DOHH2 (cell line): ENCODE results near the gene NANP.

Experiments used
- H3F3A ChIP-seq: fragments of 200-600 bp; sonication (generic), shearing (Covaris generic); 2 replicates; pipeline ENCODE4 v1.6.0; 2016; ENCODE audit warnings: antibody characterized with exemption, mild to moderate bottlenecking; ENCODE audit not compliant: control insufficient read depth, insufficient read depth
- H3K27ac ChIP-seq: fragments of 200-600 bp; sonication (generic); 2 replicates; pipeline ENCODE4 v1.5.1; 2014; ENCODE audit warnings: low read depth, mild to moderate bottlenecking, low read length, moderate library complexity
- H3K27me3 ChIP-seq: fragments of 200-600 bp; sonication (generic); 2 replicates; pipeline ENCODE4 v1.6.1; 2014; ENCODE audit warnings: mild to moderate bottlenecking, low read length, mixed read lengths; ENCODE audit not compliant: control insufficient read depth
- H3K36me3 ChIP-seq: fragments of 200-600 bp; sonication (generic); 2 replicates; pipeline ENCODE4 v1.6.1; 2014; ENCODE audit warnings: mild to moderate bottlenecking, low read length, moderate library complexity, mixed read lengths; ENCODE audit not compliant: control insufficient read depth
- H3K4me1 ChIP-seq: fragments of 200-600 bp; sonication (generic); 2 replicates; pipeline ENCODE4 v1.6.1; 2014; ENCODE audit warnings: mild to moderate bottlenecking, low read length, mixed read lengths; ENCODE audit not compliant: control insufficient read depth
- H3K4me2 ChIP-seq: fragments of 200-600 bp; sonication (generic); 2 replicates; pipeline ENCODE4 v1.6.0; 2014; ENCODE audit warnings: mild to moderate bottlenecking, low read length, moderate library complexity
- H3K4me3 ChIP-seq: fragments of 200-600 bp; sonication (generic); 2 replicates; pipeline ENCODE4 v1.5.1; 2014; ENCODE audit warnings: mild to moderate bottlenecking, low read length, mixed read lengths
- H3K79me2 ChIP-seq: fragments of 200-600 bp; sonication (generic); 2 replicates; pipeline ENCODE4 v1.6.1; 2014; ENCODE audit warnings: mild to moderate bottlenecking, low read length, mixed read lengths; ENCODE audit not compliant: control insufficient read depth
- H3K9me2 ChIP-seq: fragments of 200-600 bp; sonication (generic); replicated peaks from 2 replicates; pipeline ENCODE4 v1.6.1; 2014; ENCODE audit warnings: mild to moderate bottlenecking, low read length, mixed read lengths; ENCODE audit not compliant: control insufficient read depth
- H3K9me3 ChIP-seq: fragments of 200-600 bp; sonication (generic); 2 replicates; pipeline ENCODE4 v1.6.1; 2014; ENCODE audit warnings: antibody characterized with exemption, low read length, mixed read lengths; ENCODE audit not compliant: control insufficient read depth, insufficient read depth
- H4K20me1 ChIP-seq: fragments of 200-600 bp; sonication (generic); 2 replicates; pipeline ENCODE4 v1.6.0; 2014; ENCODE audit warnings: low read depth, mild to moderate bottlenecking, antibody characterized with exemption, low read length, moderate library complexity; ENCODE audit not compliant: control insufficient read depth, insufficient read depth
- EZH2phosphoT487 ChIP-seq: fragments of 200-600 bp; sonication (generic); IDR thresholded peaks from 2 replicates; pipeline ENCODE4 v1.6.1; 2017; ENCODE audit warnings: borderline replicate concordance, mild to moderate bottlenecking, antibody characterized with exemption, low read length, moderate library complexity, mixed read lengths
- TF ChIP-seq, protein P1 (sequence below): fragments of 200-600 bp; sonication (generic); IDR thresholded peaks from one replicate; pipeline ENCODE4 v1.5.1; 2014; ENCODE audit warnings: antibody characterized with exemption, mild to moderate bottlenecking, low read depth, low read length; ENCODE audit not compliant: poor library complexity, severe bottlenecking

Gene NANP

DNA sequence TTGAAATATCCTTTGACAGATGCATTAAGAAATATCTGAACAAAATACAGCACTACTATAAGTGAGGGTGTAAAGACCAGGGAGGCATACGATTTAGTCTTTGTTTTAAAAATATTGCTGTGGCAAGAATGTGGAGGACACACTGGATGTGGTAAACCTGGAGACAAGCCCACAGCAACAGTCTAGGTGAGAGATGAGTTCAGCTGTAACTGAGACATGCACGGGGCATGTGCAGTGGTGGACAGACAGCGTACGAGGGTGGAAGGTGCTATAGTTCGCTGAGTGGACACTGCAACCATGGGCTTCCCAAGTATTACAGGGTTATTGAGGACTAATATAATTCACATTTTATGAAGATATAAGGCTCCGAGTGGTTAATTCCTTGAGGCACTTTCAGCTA, 1.8 kb downstream of the NANP start:
- peak overlapping the region; percentile 95 for H3K4me3 ChIP-seq
- no peak for TF ChIP-seq EZH2phosphoT487
- TF ChIP-seq, protein P1, sequence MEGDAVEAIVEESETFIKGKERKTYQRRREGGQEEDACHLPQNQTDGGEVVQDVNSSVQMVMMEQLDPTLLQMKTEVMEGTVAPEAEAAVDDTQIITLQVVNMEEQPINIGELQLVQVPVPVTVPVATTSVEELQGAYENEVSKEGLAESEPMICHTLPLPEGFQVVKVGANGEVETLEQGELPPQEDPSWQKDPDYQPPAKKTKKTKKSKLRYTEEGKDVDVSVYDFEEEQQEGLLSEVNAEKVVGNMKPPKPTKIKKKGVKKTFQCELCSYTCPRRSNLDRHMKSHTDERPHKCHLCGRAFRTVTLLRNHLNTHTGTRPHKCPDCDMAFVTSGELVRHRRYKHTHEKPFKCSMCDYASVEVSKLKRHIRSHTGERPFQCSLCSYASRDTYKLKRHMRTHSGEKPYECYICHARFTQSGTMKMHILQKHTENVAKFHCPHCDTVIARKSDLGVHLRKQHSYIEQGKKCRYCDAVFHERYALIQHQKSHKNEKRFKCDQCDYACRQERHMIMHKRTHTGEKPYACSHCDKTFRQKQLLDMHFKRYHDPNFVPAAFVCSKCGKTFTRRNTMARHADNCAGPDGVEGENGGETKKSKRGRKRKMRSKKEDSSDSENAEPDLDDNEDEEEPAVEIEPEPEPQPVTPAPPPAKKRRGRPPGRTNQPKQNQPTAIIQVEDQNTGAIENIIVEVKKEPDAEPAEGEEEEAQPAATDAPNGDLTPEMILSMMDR, result no peak
- H3K4me1 ChIP-seq, result peaks cover 41% of the 10 kb centered on the region
- no peaks in the 10 kb centered on the region for H3K9me2 ChIP-seq
- H3K27ac ChIP-seq, result no peak overlapping the region
- peaks cover 30% of the 10 kb centered on the region for H3K36me3 ChIP-seq
- peaks cover 91% of the 10 kb centered on the region for H3K79me2 ChIP-seq
- H3F3A ChIP-seq, result no peaks in the 10 kb centered on the region
- H3K9me3 ChIP-seq, result no peaks in the 10 kb centered on the region
- no peaks in the 10 kb centered on the region for H3K27me3 ChIP-seq
- H4K20me1 ChIP-seq, result peaks cover 4% of the 10 kb centered on the region; the same call in 1 of the 2 replicates
- H3K4me2 ChIP-seq, result peak overlapping the region; percentile 80

DNA sequence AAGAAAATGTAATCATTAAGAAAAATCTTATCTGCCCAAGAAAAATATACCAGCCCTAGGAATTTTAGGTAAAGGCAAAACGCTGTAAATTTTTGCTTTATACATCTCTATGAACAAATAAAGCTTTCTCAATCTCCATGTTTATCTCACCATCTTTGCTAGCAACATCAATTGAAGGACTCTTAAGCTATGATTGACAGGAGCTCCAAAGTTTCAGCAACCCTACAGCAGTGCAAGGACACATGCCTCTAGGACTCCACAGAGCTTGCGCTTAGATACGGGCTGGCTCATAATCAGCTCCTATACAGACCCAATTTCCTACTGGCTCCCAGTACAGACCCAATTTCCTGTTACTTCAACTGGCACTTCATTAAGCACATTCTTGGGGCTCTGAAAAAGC, 4.3 kb downstream of the NANP start:
- no peaks in the 10 kb centered on the region for H3F3A ChIP-seq
- TF ChIP-seq, protein P1, result no peak
- TF ChIP-seq EZH2phosphoT487, result no peak
- no peaks in the 10 kb centered on the region for H3K9me2 ChIP-seq
- no peaks in the 10 kb centered on the region for H3K27me3 ChIP-seq
- H3K4me1 ChIP-seq, result peaks cover 30% of the 10 kb centered on the region
- no peaks in the 10 kb centered on the region for H3K9me3 ChIP-seq
- no peak overlapping the region for H3K27ac ChIP-seq
- peak overlapping the region; percentile 13; the same call in 1 of the 2 replicates for H3K4me2 ChIP-seq
- peaks cover 96% of the 10 kb centered on the region for H3K79me2 ChIP-seq
- peaks cover 55% of the 10 kb centered on the region for H3K36me3 ChIP-seq
- peaks cover 4% of the 10 kb centered on the region; the same call in 1 of the 2 replicates for H4K20me1 ChIP-seq
- no peak overlapping the region for H3K4me3 ChIP-seq

- H4K20me1 ChIP-seq, result no peaks in the 10 kb centered on the region
- H3K4me2 ChIP-seq, result no peak overlapping the region
- no peaks in the 10 kb centered on the region for H3K9me2 ChIP-seq
- H3K36me3 ChIP-seq, result peaks cover 10% of the 10 kb centered on the region
- H3K4me1 ChIP-seq, result peaks cover 4% of the 10 kb centered on the region
- no peaks in the 10 kb centered on the region for H3K27me3 ChIP-seq
- no peak overlapping the region for H3K4me3 ChIP-seq
- H3K79me2 ChIP-seq, result peaks cover 38% of the 10 kb centered on the region
- no peaks in the 10 kb centered on the region for H3K9me3 ChIP-seq
- H3F3A ChIP-seq, result 0 out of 2 replicates have a peak, but pooled peaks cover 2% of the 10 kb centered on the region
- H3K27ac ChIP-seq, result no peak overlapping the region
- no peak for TF ChIP-seq EZH2phosphoT487
- TF ChIP-seq, protein P1, result no peak
These were observed 15.0 kb downstream of the NANP start for GRCh38 chr20:25608774-25609173.

GRCh38 chr20:25606094-25606695, 17.6 kb downstream of the NANP start:
- Histone ChIP-seq H3K4me1 (peaks cover 4% of the 10 kb centered on the region), H3K9me2 (no peaks in the 10 kb centered on the region), H3K9me3 (no peaks in the 10 kb centered on the region), H3K27ac (no peak overlapping the region), H3K79me2 (peaks cover 16% of the 10 kb centered on the region), H3K4me2 (no peak overlapping the region), H3K4me3 (no peak overlapping the region), H4K20me1 (no peaks in the 10 kb centered on the region), H3F3A (0 out of 2 replicates have a peak, but pooled peaks cover 2% of the 10 kb centered on the region), H3K27me3 (no peaks in the 10 kb centered on the region), H3K36me3 (no peaks in the 10 kb centered on the region)
- TF ChIP-seq, protein P1, result no peak
- no peak for TF ChIP-seq EZH2phosphoT487
